GM21447 (cell line): Measurements from ENCODE around the gene PLEKHA6.

Experiments used
- ATAC-seq: cut with Tn5 transposase; IDR thresholded peaks from one replicate; pipeline ENCODE4 v1.9.1; 2021; ENCODE audit not compliant: unreplicated experiment

Gene PLEKHA6

DNA sequence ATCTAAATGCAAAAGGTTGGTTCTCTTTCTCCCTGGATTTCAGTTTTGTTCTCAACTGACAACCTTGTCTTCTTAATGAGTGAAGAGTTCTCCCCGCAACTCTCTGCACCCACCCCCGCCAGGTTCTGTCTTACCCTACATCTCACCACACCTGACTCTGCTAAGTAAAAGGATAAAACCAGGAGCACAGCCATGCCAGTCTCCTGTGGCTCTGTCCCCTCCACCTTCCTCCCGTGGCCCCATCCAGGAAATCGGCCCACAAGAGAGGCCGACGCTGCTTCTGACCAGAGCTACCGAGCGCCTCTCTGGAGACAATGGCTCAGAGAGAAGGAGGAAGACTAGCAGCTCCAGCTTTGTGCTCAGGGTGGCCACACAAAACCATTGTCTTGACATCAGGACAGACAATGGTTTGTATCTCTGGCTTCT lies 72.2 kb downstream of the PLEKHA6 start:
- ATAC-seq = no peak

DNA sequence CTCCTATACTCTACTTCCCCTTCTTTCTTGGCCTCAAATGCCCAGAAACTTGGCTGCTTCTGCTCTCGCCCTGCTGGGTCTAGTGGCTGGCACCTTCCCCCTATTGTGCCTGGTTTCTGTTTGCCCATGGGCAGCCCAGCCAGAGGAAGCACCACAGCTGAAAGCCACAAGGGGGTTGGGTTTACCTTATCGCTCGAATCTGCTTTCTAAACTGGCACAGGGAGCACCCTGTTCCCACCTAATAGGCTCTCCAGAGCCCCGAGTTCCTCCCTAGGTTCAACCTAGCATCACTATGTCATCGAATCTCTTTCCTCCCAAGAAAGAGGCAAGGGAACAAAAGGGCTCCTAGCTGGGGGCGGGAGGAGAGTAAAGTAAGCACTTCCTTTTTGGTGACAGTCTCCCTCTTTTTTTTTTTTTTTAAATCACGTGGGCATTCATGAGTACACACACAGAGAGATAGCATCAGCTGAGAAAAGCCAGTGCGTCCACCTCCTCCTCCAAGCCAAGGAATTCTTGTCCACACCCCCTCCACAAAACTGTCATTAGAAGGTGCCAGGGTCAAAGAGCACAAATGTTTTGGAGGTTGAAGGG lies 72.8 kb downstream of the PLEKHA6 start:
- ATAC-seq = no peak

DNA sequence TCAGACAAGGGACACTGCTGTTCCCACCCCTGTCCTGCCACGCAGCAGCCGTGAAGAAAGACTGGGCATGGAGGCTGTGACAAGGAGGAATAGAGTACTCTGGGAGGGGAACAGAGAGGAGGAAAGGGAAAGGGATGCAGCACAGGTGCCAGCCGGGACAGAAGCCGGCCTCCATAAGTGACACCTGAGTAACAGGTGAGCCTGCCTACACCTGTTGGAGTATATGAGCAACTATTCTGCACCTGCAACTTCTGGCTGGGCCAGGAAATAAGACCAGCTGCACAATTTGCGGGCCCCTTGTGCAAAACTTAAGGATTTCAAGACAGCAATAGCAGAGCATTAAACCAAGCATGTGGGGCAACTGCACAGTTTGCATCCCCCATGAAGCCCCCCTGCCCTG lies 73.4 kb downstream of the PLEKHA6 start:
- no peak for ATAC-seq

DNA sequence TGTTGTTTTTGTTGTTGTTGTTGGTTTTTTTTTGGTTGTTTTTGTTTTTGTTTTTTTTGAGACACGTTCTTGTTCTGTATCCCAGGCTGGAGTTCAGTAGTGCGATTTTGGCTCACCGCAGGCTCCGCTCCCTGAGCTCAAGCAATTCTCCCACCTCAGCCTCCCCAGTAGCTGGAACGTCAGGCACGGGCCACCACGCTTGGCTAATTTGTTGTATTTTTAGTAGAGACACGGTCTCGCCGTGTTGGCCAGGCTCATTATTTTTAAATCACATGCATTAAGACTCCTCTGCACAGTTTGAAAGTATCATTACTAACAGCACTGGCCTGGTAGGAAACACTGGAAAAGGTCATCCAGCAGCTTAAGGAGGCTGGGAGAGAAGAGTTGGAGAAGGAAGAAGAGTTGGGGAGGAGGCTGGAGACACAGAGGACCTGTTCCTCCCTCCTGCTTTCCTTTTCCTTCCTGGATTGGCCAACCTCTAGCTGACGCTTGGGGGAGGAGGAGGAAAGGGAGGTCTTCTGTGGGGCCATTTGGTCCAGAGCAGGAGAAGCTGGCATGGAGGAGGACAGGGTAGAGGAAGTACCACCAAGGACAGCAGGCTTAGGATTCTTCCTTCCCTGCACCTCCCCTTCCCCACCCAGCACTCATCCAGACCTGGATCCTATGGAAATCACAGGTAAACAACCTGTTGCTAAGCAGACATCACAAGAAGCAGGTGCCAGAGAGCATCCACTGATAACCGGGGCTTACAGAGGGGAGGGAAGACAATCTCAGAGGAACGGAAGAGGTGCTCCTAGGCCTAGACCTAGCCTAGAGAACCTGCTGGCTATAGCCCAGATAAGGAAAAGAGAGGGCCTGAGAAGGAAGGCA lies 74.1 kb downstream of the PLEKHA6 start:
- no peak for ATAC-seq

DNA sequence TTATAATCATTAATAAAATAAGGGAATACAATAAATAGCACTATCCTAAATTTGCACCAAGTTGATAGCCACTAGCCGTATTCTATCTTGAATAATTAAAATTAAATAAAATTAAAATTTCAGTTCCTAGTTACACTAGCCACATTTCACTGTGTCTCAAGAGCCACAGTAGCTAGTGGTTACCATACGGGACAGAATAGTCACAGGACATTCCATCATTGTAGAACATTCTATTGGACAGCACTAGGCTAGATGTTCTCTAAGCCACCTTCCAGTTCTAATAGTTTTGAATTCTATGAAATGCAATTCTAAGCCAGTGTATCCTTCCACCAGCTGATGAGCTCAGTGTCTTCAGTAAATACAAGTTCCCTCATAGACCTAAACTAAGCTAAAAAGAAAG lies 74.8 kb downstream of the PLEKHA6 start:
- no peak for ATAC-seq

DNA sequence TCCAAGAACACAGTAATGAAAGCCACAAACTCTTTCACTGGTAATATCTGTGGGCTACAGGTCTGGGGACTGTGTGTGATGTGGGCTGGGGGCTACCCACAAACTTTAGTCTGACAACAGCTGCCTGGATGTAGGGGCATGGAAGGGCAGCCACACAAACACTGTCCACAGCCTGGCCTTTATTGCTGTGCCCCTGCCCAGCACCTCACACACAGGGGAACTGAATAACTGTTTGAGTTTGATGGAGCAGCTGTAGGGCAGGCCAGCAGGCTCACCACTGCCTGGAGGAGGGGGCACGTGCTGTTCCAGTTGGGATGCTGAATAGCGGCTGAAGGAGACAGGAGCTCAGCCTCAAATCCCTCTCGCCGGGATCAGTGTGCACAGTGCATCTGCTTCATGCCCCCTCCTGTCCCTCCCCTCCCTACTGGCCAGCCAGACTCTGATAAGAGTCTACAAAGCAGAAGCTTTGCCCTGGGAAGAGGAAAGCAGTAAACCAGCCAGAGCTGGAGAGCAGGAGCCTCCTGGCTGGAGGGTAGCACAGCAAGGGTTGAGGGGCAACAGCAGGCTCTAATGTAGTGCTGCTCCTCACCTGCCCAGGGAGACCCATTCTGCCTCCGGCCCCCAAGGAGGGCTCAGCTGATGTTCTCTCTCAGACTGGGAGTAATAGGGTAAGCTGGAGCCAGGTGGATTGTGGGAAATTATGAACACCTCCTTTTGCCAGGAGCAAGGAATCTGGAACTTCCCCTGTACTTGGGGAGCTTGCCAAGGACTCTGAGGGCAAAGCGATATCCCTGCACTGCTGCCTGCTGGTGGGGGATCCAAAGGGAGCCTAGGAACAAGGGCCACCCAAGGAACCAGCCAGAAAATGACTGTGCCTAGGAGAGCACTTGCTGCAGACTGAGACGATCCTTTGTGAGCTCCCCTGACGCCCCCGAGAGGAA lies 75.7 kb downstream of the PLEKHA6 start:
- ATAC-seq = no peak

DNA sequence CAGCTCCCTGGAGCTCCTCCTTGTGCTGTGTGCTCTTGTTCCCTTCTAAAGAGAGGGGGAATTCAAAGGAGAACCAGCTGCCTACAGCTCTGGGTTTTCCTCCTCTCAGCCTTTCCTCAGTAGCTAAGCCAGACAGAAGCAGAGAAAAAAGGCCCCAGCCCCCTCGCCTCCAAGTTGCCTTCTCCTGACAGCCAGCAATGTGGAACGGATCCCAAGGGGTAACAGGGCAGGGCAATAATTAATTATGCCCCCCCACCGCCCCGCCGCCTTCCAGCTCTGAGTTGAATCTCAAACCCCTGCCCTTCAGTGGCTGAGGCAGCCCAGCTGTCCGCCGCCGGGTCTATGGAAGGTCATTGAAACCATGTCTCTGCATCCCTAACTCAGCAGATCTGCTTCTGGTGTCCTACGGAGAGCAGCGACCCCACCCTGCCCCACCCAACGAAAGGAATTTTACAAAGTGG lies 76.9 kb downstream of the PLEKHA6 start:
- ATAC-seq = no peak

DNA sequence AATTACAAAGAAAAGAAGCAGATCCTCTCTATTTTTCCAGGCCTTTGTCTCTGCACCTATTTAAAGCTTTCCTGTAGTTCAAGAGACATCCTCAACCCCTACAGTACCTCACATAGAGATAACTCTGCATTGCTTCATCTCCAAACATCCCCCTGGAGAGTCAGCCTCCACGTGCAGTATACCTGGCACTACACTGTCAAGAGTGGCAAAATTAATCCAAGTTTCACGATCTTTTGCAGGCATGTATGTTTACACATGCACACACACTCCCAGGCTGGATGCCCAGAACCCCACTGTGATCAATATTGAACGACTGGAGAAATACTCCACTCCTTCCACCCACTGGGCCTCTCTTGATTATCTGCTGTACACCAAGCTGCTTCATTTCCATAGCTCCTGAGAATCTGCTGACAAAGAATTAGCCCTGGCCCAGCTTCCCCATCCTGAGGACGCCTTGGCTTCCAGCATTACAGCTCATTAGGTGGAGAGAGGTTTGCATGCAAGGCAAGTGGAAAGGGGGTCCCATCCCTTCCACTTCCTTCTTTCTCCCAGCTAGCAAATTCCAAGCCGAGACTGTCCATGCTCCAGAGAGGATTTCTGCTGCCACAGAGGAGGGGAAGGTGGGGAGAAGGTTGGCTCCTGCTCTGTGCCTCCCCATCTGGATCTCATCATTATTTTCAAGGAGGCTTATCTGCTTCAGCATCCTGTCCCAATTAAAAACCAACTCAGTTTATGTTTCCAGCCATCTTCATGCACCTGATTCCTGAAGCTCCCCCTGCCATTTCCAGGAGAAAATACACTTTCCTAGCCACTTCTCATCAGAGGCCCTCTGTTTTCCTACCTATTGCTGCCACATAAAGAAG lies 79.4 kb downstream of the PLEKHA6 start:
- no peak for ATAC-seq

DNA sequence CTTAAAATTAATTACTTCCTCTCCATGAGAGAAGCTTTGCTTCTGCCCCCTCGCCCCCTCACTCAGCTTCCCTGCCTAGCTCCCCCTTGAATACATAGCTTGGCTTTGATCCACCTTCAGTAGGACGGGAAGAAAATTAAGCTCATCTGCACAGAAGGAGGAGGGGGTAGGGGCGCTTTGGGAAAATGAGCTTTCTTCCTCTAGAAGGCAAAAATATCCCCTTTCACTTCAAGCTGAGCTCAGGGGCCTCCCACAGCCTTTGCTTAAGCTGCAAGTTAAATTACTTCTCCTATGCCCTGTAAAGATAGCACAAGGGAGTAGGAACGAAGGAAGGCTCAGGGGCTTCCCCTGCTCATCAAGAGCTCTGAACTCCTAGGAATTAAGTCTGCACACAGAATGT lies 80.8 kb downstream of the PLEKHA6 start:
- ATAC-seq = no peak

DNA sequence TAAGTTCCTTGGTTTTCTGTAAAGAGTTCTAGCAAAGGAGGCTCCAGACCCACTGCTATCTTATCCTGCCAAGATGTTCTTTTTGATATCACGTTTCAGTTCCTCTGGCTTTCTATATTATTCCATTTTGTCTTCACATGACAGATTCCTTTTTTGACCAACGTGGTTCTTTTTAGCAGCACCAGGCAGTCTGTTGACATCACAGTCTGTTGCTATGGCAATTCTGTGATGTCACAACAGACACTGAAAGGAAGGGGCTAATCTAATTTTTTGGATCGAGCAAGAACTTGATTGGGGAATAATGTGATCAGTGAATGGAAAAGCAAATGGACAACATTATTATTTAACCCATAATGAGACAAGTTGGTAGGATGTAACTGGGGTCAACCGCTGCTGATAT lies 81.5 kb downstream of the PLEKHA6 start:
- ATAC-seq = no peak

DNA sequence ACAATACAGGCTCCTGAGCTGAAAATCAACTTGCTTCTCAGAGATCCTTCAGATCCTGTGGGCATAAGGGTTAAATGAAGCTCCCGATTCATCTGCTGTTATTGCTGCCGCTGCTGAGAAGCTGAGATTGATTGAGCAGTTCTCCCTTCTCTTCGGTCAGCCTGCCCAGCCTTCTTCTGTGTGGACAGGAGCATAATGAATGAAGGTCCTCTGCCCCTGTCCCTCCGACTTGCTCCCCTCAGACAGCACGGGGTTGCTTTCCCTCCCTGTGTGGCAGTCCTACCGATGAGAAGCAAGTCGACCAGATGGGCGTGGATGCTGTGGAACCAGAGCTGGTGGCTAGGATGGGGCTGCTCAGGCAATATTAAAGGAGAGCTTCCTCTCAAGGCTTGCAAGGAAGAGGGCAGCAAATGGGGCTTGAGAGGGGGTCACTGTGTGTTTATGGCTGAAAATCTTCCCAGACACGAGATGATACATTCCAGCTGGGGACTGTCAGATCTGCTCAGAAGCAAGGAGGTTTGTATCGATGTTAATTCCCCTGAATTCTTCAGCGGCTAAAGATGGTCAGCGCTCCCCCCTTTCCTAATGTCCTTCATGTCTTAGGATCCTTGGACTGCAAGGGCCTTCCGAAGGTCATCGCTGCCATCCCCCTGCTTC lies 82.0 kb downstream of the PLEKHA6 start:
- no peak for ATAC-seq

DNA sequence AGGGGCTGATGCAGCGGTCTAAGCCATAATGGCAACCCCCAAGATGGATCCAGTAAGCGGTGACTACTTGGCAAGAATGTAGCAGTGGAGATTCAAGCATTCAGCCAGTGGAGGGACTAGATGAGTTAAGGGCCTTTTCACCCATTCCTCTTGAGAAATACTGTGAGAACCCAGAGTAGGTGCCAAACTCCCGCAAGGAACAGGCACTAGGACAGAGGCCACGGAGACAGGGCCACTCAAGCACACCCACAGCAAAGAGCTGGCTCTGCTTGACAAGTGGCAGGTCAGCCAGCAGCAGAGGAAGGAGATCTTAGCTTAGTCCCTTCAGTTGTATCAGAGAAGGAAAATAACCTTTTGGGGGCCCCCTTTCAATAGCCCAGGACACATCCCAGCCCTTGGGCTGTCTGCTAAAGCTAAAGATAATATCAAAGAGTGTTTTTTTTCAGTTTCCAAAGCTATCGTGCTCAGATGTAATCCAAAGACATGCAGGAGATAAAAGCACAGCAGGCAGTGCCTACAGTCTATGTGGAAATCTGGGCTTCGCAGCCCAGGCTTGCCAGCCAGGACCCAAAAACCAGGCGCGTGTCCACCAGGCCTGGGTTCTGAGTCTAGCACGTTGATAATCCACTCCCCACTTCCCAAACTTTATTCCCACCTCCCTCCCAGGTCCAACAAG lies 83.9 kb downstream of the PLEKHA6 start:
- no peak for ATAC-seq

DNA sequence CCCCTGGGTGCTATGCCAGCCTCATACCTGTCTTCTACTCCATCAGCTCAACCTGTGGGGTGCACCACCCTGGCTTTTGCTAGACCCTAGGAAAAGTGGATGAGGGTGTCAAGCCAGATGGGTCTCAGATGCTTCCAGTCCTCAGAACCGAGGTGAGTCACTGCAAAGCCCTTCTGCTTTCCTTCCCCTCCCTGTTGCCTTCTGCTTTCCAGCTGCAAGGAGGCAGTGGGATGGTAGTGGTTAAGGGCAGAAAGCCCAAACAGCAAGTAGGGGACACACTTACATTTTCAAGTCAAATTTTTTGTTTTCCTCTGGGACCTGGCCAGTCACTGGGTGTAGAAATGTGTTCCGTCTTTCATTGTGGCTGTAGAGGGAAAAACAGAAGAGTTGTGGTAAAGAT lies 85.3 kb downstream of the PLEKHA6 start:
- ATAC-seq = no peak

DNA sequence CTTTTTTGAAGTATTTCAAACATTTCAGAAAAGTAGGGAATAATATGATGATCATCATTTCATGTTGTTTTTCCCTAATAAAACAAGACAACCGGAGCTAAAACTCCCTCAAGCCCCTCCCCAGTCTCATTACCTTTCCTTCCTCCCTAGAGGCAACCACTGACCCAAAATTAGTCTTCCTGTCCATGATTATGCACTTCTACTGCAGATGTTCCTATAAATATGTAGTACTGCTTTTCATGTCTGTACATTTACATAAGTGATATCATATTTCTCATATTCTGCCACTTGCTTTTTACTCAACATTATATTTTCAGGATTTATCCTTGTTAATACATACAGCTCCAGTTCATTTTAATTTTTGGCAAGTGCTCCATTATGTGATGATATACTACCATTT lies 87.2 kb downstream of the PLEKHA6 start:
- no peak for ATAC-seq

DNA sequence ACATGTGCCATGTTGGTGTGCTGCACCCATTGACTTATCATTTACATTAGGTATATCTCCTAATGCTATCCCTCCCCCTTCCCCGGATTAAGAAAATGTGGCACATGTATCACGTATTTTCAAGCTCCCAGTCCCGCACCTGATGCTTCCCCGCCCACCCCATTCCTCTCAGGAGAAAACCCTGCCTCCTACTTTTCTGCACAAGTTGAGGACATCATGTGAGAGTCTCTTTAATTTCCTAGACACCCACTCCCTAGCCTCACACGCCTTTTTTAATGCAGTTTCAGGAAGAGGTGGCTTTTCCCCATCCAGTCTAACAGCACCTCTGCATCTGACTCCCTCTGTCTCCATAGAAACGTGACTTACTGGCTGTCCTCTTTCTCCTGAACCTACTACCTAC lies 87.8 kb downstream of the PLEKHA6 start:
- no peak for ATAC-seq

DNA sequence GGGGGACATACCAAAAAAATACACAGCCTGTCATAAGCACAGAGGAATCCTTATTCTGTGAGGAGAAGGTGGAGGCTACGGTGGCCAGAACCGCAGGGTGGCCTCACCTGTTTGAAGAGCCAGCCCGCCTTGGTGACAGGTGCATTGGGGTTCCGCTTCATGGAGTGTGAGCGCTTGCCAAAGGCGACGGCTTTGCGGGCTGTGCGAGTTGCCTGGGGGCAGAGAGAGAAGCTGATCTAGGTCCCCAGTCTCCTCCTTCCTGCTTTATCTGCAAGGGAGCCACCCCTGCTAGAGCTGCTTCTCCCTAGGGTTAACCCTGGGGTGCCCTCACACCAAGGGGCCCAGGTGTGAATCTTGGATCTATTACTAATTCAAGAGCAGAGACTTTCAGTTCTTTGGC lies 91.6 kb downstream of the PLEKHA6 start:
- ATAC-seq = no peak

DNA sequence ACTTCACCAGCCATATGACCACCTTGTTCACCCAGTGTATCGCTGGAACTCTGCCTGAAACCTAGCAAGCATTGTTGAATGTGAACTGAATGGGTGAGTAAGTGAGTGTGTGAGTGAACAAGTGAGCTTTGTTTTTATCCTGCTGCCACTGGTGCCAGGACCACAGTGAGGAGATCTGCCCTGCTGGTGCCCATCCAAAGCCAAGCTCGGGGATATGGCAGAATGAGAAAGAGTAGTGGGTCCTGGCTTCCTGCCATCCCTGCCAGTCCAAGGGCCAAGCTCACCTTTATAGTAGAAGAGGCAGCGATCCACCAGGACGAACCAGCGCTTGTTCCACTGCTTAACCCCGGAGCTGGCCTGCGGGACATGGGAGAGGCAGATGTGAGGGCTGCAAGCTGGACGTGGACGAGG lies 92.5 kb downstream of the PLEKHA6 start:
- no peak for ATAC-seq

DNA sequence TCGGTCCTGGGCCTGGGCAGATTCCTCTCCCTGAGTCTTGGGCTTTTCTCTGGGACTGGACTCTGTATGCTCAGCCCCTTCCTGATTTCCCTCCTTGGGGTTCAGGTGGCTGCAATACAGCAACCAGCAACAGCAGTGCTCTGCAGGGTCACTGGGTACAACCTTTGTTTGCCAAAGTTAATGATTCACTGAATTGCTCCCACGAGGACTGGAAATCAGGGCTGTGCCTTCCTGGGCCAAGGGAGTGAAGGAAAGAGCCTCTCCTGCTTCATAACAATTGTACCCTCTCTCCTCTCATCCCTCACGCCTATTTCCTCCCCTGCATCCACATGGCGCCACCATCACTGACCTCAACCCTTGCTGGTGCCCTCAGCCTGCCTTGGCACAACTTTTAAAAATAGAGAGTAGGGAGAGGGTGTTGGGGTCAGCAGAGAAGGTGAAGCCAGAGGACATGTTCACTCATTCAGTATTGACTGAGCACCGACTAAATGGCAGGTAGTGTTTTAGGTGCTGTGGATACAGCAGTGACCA lies 93.2 kb downstream of the PLEKHA6 start:
- no peak for ATAC-seq

DNA sequence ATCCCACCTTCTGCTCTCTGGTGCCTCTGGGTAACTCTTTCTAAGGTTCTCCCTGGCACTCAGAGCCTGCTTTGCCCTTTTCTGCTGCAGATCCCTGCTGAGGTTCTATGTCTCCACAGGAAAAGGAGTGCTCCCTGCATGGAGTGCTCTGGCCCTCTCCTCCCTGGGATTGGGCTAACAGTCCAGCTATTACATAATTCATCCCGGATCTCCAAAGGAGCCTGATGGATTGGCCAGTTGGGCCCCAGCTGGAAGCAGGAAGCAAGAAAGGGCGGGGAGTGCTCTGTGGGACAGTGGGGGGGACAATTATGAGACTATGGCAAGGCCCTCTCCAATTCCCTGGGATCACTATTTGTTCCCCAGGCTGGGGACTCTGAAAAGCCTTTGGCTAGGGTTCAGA lies 94.1 kb downstream of the PLEKHA6 start:
- no peak for ATAC-seq
